DND-41 (cell line): ENCODE measurements around the gene ABCC4.

ENCODE experiments used
- ATAC-seq: fragments of 200-7000 bp; cut with Tn5 transposase; 3 replicates; pipeline ENCODE4 v1.9.1; 2021; ENCODE audit warnings: low read depth; ENCODE audit not compliant: insufficient read depth
- DNase-seq: peaks from one replicate; pipeline ENCODE4 v3.0.0-alpha.2; 2020
- H2AFZ ChIP-seq: 2 replicates; pipeline ENCODE4 v1.6.0; 2012; ENCODE audit warnings: low read depth, low read length
- H3K27ac ChIP-seq: 2 replicates; pipeline ENCODE4 v1.5.1; 2012; ENCODE audit warnings: low read length, inconsistent platforms
- H3K27me3 ChIP-seq: fragments of 200-600 bp; sonication (generic); 2 replicates; pipeline ENCODE4 v1.6.0; 2012; ENCODE audit warnings: low read length, mild to moderate bottlenecking, inconsistent platforms; ENCODE audit not compliant: insufficient read depth, poor library complexity
- H3K36me3 ChIP-seq: 2 replicates; pipeline ENCODE4 v1.5.1; 2012; ENCODE audit warnings: low read length, inconsistent platforms; ENCODE audit not compliant: insufficient read depth
- H3K4me1 ChIP-seq: 2 replicates; pipeline ENCODE4 v1.5.1; 2012; ENCODE audit warnings: mild to moderate bottlenecking, low read length; ENCODE audit not compliant: insufficient read depth
- H3K4me2 ChIP-seq: 2 replicates; pipeline ENCODE4 v1.6.0; 2012; ENCODE audit warnings: mild to moderate bottlenecking, moderate library complexity, low read length, inconsistent platforms; ENCODE audit not compliant: insufficient read depth
- H3K4me3 ChIP-seq, 2 experiments: fragments of 200-600 bp in 1 of 2; shearing (Covaris generic) in 1 of 2; 2 replicates each; pipeline ENCODE4 v1.5.1; 2012 to 2016; ENCODE audit warnings: inconsistent platforms in 2 of 2, low read length in 2 of 2, mild to moderate bottlenecking in 2 of 2, low read depth in 1 of 2, moderate library complexity in 1 of 2
- H3K79me2 ChIP-seq: 2 replicates; pipeline ENCODE4 v1.6.0; 2012; ENCODE audit warnings: low read length, inconsistent platforms; ENCODE audit not compliant: insufficient read depth
- H3K9ac ChIP-seq: 2 replicates; pipeline ENCODE4 v1.6.0; 2012; ENCODE audit warnings: low read depth, mild to moderate bottlenecking, inconsistent platforms, low read length, moderate library complexity
- H3K9me3 ChIP-seq: 2 replicates; pipeline ENCODE4 v1.5.1; 2012; ENCODE audit warnings: low read length, moderate library complexity, mild to moderate bottlenecking, inconsistent platforms; ENCODE audit not compliant: insufficient read depth, severe bottlenecking
- H4K20me1 ChIP-seq: 2 replicates; pipeline ENCODE4 v1.6.0; 2012; ENCODE audit warnings: low read length; ENCODE audit not compliant: insufficient read depth
- EZH2 ChIP-seq: IDR thresholded peaks from 3 replicates; pipeline ENCODE4 v1.6.1; 2012; ENCODE audit warnings: borderline replicate concordance, low read depth, mild to moderate bottlenecking, moderate library complexity, low read length, inconsistent platforms; ENCODE audit not compliant: severe bottlenecking
- TF ChIP-seq, protein P1 (sequence below): IDR thresholded peaks from 2 replicates; pipeline ENCODE4 v1.5.1; 2012; ENCODE audit warnings: borderline replicate concordance, low read length, moderate library complexity, mild to moderate bottlenecking; ENCODE audit not compliant: poor library complexity, severe bottlenecking; ENCODE audit errors: extremely low read depth

Gene ABCC4

DNA sequence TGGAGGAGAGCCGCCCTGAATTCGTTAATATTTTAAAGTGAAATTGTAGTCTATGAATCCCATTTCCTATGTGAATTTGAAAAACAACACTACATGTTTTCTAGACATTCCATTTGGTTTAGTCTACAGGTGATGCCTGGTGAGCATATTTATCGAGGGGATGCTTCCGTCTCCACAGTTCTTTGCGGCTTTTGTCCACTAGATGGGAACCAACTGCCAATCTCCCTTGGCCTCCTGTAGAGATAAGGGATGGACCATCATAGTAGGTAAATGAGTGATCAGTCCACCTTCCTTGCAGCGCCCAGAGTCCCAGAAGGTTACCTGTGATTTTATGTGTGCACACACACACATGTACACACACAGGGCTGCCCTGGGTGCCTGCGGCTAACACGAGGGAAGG, 299.1 kb downstream of the ABCC4 start:
- Histone ChIP-seq H3K4me3 (no peak overlapping the region), H3K79me2 (no peaks in the 10 kb centered on the region), H3K4me1 (no peaks in the 10 kb centered on the region), H2AFZ (no peak overlapping the region), H3K4me2 (no peak overlapping the region), H4K20me1 (no peaks in the 10 kb centered on the region), H3K27me3 (no peaks in the 10 kb centered on the region), H3K27ac (no peak overlapping the region), H3K36me3 (no peaks in the 10 kb centered on the region), H3K9me3 (no peaks in the 10 kb centered on the region), H3K9ac (no peak overlapping the region)
- ATAC-seq (no peak), DNase-seq (no peak)
- no peak for TF ChIP-seq EZH2
- TF ChIP-seq, protein P1, sequence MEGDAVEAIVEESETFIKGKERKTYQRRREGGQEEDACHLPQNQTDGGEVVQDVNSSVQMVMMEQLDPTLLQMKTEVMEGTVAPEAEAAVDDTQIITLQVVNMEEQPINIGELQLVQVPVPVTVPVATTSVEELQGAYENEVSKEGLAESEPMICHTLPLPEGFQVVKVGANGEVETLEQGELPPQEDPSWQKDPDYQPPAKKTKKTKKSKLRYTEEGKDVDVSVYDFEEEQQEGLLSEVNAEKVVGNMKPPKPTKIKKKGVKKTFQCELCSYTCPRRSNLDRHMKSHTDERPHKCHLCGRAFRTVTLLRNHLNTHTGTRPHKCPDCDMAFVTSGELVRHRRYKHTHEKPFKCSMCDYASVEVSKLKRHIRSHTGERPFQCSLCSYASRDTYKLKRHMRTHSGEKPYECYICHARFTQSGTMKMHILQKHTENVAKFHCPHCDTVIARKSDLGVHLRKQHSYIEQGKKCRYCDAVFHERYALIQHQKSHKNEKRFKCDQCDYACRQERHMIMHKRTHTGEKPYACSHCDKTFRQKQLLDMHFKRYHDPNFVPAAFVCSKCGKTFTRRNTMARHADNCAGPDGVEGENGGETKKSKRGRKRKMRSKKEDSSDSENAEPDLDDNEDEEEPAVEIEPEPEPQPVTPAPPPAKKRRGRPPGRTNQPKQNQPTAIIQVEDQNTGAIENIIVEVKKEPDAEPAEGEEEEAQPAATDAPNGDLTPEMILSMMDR = no peak

DNA sequence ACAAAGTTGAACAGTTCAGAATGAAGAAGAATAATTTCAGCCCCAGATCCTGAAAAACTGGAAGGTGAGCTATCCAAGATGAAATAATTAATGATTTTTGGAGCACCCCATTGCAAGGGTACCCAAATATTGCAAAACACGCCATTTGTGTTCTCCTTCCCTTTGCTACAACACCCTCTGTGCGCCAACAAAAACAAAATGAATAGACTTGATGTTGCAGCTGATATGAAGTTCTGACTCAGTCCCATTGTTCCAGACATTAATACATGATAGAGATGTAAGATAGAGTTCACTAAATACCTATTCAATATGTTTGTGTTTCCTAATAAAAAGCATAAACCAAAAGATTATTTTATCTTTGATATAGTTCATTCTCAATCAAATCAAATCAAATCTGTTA, 301.4 kb downstream of the ABCC4 start:
- H3K36me3 ChIP-seq = no peaks in the 10 kb centered on the region
- no peak overlapping the region for H2AFZ ChIP-seq
- ATAC-seq = no peak
- no peak overlapping the region for H3K27ac ChIP-seq
- no peaks in the 10 kb centered on the region for H4K20me1 ChIP-seq
- no peak overlapping the region for H3K4me2 ChIP-seq
- H3K9ac ChIP-seq = no peak overlapping the region
- no peak for DNase-seq
- no peak overlapping the region for H3K4me3 ChIP-seq
- TF ChIP-seq EZH2 = no peak
- TF ChIP-seq, protein P1 = no peak
- H3K9me3 ChIP-seq = no peaks in the 10 kb centered on the region
- H3K79me2 ChIP-seq = no peaks in the 10 kb centered on the region
- no peaks in the 10 kb centered on the region for H3K27me3 ChIP-seq
- H3K4me1 ChIP-seq = no peaks in the 10 kb centered on the region

DNA sequence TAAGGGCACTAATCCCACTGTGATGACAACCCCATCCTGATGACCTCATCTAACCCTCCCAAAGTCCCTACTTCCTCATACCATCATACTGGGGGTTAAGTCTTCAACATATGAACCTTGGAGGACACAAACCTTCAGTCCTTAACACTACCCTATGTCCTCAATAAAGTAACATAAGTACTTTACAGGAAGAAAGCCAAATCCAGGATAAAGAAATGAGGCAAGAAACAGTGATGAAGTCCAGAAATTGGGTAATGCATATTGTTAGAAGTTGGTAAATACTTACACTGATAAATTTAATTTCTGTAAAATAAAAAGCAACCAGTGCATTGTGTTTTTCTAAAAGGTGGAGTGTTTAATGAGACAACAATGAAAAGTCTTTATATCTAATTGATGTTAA, 304.1 kb downstream of the ABCC4 start:
- Histone ChIP-seq H3K4me3 (no peak overlapping the region), H3K4me1 (no peaks in the 10 kb centered on the region), H3K36me3 (no peaks in the 10 kb centered on the region), H3K27ac (no peak overlapping the region), H3K9ac (no peak overlapping the region), H3K27me3 (no peaks in the 10 kb centered on the region), H3K9me3 (no peaks in the 10 kb centered on the region), H4K20me1 (no peaks in the 10 kb centered on the region), H3K4me2 (no peak overlapping the region), H3K79me2 (no peaks in the 10 kb centered on the region), H2AFZ (no peak overlapping the region)
- DNase-seq = no peak
- TF ChIP-seq, protein P1 = no peak
- no peak for TF ChIP-seq EZH2
- ATAC-seq = no peak

DNA sequence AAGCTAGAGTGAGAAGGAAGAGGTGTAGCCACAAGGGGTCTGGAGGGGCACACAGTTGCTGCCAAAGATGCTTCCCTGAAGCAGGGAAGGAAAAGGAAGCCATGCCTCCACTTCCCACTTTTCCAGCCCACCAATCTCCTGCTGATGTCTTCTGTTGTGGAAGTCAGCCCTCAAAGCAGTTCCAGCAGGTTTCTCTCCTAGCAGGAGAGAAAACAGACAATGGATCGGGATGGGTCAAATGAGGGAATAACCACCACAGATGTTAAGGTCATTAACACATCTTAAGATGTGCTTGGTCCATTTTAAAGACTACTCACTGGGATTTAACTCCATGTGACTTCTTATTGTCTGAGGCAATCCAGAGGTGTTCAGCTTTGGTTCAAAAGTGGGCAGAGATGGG, 304.8 kb downstream of the ABCC4 start:
- Histone ChIP-seq H3K27me3 (no peaks in the 10 kb centered on the region), H3K4me1 (no peaks in the 10 kb centered on the region), H3K4me2 (no peak overlapping the region), H3K27ac (no peak overlapping the region), H4K20me1 (no peaks in the 10 kb centered on the region), H2AFZ (no peak overlapping the region), H3K79me2 (no peaks in the 10 kb centered on the region), H3K36me3 (no peaks in the 10 kb centered on the region), H3K9ac (no peak overlapping the region), H3K4me3 (no peak overlapping the region), H3K9me3 (no peaks in the 10 kb centered on the region)
- TF ChIP-seq EZH2 = no peak
- TF ChIP-seq, protein P1 = no peak
- ATAC-seq (no peak), DNase-seq (no peak)
